Measurements from ENCODE around the gene RANBP3.
A peak's percentile ranks its signal among the peaks of the same experiment; 100 is the strongest.

RANBP3 gene

DNA sequence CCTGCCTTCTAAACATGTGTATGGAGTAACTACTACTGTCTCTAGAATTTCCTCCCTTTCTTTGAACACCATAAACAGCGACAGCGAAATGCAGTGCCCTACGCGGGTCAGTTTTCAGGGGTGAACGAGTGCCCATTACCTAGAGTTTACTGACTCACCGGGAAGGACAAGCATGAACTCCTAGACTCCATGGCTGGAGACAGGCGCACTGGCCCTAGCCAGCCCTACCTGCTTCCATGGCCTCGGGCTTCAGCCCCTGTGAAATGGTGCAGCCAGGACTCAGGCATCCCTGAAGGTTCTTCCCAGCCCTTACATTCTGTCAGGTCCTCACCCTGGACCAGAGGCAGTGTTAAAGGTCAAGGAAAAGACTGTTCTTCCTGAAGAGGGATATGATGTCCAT is 8.5 kb downstream of the RANBP3 start:
- H3K4me3 ChIP-seq (ENCODE audit: low read depth in 1 of 2, low read length in 1 of 2) = no peak overlapping the region
- H3K4me1 ChIP-seq (ENCODE audit: control insufficient read depth in 1 of 2, insufficient read depth in 1 of 2, low read depth in 1 of 2, low read length in 1 of 2) = peaks cover 11 to 14% of the 10 kb centered on the region in 2 experiments

DNA sequence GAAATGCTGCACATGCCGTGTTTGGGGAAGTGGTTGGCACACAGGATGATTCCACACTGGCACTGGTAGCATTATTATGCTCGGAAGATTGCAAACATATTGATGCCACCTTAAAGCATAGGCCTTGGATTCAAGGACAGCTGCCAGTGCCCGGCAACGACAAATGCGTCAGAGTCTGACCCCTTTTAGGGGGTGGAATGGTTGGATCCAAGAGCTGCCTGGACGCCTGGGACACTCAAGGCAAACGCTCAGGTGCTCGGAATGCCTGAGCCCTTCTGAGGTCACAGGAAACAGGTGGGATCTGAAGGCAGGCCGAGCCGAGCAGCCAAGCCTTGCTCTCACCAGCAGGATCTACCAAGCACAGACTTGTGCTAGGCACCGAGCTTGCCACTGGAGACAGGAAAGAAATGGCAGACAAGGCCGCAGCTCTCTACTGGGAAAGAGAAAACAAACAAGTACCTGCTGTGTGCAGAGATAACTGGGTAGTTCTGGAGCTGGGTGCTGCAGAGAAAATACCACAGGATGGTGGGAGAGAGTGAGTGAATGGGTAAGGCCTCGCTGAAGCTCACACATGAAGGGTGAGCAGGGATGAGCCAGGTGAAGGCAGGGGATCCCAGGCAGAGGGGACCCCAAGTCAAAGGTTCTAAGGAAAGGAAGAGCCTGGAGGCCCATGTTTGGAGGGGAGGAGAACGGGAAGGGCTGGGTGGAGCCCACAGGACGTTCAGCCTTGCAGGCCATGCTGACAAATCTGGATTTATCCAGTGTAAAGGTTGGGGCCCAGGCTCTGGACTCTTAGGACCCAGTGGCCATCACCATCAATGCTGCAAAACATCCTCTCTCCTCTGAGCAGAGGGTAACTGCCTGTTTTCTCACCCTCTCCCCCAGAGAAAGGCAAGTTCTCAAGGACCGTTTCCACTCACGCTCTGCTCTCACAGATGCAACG is 9.2 kb downstream of the RANBP3 start:
- H3K4me1 ChIP-seq (ENCODE audit: control insufficient read depth in 1 of 2, insufficient read depth in 1 of 2, low read depth in 1 of 2, low read length in 1 of 2) = peaks cover 11 to 14% of the 10 kb centered on the region in 2 experiments
- TF ChIP-seq, protein P1, sequence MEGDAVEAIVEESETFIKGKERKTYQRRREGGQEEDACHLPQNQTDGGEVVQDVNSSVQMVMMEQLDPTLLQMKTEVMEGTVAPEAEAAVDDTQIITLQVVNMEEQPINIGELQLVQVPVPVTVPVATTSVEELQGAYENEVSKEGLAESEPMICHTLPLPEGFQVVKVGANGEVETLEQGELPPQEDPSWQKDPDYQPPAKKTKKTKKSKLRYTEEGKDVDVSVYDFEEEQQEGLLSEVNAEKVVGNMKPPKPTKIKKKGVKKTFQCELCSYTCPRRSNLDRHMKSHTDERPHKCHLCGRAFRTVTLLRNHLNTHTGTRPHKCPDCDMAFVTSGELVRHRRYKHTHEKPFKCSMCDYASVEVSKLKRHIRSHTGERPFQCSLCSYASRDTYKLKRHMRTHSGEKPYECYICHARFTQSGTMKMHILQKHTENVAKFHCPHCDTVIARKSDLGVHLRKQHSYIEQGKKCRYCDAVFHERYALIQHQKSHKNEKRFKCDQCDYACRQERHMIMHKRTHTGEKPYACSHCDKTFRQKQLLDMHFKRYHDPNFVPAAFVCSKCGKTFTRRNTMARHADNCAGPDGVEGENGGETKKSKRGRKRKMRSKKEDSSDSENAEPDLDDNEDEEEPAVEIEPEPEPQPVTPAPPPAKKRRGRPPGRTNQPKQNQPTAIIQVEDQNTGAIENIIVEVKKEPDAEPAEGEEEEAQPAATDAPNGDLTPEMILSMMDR (IDR thresholded peaks at IDR 0.05) = no peak
- no peaks in the 10 kb centered on the region for H3K27me3 ChIP-seq
- H3K4me3 ChIP-seq (ENCODE audit: low read depth in 1 of 2, low read length in 1 of 2) = no peak overlapping the region
- H3K9me3 ChIP-seq = no peaks in the 10 kb centered on the region
- peak overlapping the region; percentile 56 for H3K27ac ChIP-seq
- peaks cover 38% of the 10 kb centered on the region for H3K36me3 ChIP-seq

More for the DNA sequence above, 8.5 kb downstream of the RANBP3 start:
- Histone ChIP-seq H3K27me3 (no peaks in the 10 kb centered on the region), H3K9me3 (no peaks in the 10 kb centered on the region), H3K36me3 (peaks cover 43% of the 10 kb centered on the region), H3K27ac (peak overlapping the region; percentile 56)
- TF ChIP-seq, protein P1 (IDR thresholded peaks at IDR 0.05) = no peak

DNA sequence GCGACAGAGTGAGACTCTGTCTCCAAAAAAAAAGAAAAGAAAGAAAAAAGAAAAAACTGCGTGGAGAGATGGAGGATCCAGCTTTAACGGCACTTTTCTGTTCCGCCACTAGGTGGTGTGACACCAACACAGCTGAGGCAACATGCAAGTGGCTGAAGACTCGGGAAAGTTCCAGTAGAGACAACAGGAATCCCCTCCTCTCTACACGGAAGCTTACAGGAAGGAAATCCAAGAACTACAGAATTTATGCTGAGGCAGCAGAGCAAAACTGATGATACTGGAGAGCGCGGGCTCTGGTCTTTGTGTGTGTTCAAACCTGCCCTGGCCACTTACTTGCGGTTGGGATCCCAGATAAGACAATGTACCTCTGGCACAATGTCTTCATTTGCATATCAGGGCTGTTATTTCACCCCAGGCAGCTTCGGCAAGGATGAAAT is 9.9 kb downstream of the RANBP3 start:
- H3K9me3 ChIP-seq = no peaks in the 10 kb centered on the region
- H3K4me3 ChIP-seq (ENCODE audit: low read depth in 1 of 2, low read length in 1 of 2) = no peak overlapping the region
- peaks cover 31% of the 10 kb centered on the region for H3K36me3 ChIP-seq
- H3K4me1 ChIP-seq (ENCODE audit: control insufficient read depth in 1 of 2, insufficient read depth in 1 of 2, low read depth in 1 of 2, low read length in 1 of 2) = peaks cover 11 to 14% of the 10 kb centered on the region in 2 experiments
- H3K27me3 ChIP-seq = no peaks in the 10 kb centered on the region
- TF ChIP-seq, protein P1 (IDR thresholded peaks at IDR 0.05) = peak; percentile 56
- H3K27ac ChIP-seq = peak overlapping the region; percentile 56

DNA sequence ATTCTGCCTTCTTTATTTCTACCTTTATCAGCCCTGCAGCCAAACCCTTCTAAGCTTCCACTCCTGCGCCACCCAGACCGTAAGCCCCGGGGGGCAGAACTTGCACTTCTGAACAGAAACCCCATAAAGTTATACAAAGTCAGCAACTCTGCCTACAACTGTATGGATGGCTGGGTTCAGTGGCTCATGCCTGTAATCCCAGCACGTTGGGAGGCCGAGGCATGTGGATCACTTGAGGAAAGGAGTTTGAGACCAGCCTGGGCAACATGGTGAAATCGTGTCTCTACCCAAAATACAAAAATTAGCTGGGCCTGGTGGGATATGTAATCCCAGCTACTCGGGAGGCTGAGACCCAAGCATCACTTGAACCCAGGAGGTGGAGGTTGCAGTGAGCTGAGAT is 10.4 kb downstream of the RANBP3 start:
- Histone ChIP-seq H3K27me3 (no peaks in the 10 kb centered on the region), H3K9me3 (no peaks in the 10 kb centered on the region), H3K27ac (peak overlapping the region; percentile 27), H3K4me3 (ENCODE audit: low read depth in 1 of 2, low read length in 1 of 2) (no peak overlapping the region), H3K36me3 (peaks cover 31% of the 10 kb centered on the region), H3K4me1 (ENCODE audit: control insufficient read depth in 1 of 2, insufficient read depth in 1 of 2, low read depth in 1 of 2, low read length in 1 of 2) (peaks cover 14 to 16% of the 10 kb centered on the region in 2 experiments)
- TF ChIP-seq, protein P1 (IDR thresholded peaks at IDR 0.05) = no peak

GRCh38 chr19:5966941-5967340 is 11.0 kb downstream of the RANBP3 start:
- H3K36me3 ChIP-seq = peaks cover 28% of the 10 kb centered on the region
- TF ChIP-seq, protein P1 (IDR thresholded peaks at IDR 0.05) = no peak
- no peaks in the 10 kb centered on the region for H3K27me3 ChIP-seq
- H3K4me1 ChIP-seq (ENCODE audit: control insufficient read depth in 1 of 2, insufficient read depth in 1 of 2, low read depth in 1 of 2, low read length in 1 of 2) = peaks cover 20 to 22% of the 10 kb centered on the region in 2 experiments
- no peaks in the 10 kb centered on the region for H3K9me3 ChIP-seq
- no peak overlapping the region for H3K27ac ChIP-seq
- no peak overlapping the region for H3K4me3 ChIP-seq (ENCODE audit: low read depth in 1 of 2, low read length in 1 of 2)
